ENCODE data around the gene EVL. TPM values are rescaled to one million over a fixed set of nuclear protein-coding genes. Genes with fewer than 3 reads are reported as not detected.
"Not testable (repeated sequence)": the region's sequence is repeated elsewhere in the genome, so short reads cannot be mapped to it uniquely, and the experiment has no call there.

EVL gene
- total and polyA plus RNA-seq, 2 donors from 2014 or later, result 54.8 to 84.1 TPM

DNA sequence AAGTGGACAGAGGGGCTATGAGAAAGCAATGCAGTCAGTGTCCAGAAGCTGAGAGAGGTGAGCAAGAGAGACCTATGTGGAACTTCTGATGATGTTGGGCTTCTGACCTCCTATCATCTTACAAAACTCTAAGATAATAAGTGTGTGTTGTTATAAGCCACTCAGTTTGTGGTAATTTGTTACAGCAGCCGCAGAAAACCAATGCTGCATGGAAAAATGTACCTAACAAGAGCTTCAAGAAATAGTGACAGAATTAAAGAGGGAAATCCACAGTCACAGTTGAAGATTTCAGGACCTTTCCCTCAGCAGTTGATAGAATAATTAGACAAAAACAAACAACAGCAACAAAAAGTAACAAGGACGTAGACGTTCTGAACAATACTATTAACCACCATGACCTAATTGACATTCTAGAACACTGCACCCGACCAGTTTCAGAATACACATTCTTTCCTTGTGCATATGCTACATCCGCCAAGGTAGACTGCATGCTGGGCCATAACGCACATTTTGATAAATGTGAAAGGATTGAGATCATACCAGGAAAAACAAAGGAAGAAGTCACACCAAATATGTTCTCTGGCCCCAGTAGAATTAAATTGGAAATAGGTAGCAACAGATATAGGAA is 1.8 kb upstream of the EVL start:
- TF ChIP-seq, protein P1, sequence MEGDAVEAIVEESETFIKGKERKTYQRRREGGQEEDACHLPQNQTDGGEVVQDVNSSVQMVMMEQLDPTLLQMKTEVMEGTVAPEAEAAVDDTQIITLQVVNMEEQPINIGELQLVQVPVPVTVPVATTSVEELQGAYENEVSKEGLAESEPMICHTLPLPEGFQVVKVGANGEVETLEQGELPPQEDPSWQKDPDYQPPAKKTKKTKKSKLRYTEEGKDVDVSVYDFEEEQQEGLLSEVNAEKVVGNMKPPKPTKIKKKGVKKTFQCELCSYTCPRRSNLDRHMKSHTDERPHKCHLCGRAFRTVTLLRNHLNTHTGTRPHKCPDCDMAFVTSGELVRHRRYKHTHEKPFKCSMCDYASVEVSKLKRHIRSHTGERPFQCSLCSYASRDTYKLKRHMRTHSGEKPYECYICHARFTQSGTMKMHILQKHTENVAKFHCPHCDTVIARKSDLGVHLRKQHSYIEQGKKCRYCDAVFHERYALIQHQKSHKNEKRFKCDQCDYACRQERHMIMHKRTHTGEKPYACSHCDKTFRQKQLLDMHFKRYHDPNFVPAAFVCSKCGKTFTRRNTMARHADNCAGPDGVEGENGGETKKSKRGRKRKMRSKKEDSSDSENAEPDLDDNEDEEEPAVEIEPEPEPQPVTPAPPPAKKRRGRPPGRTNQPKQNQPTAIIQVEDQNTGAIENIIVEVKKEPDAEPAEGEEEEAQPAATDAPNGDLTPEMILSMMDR (IDR thresholded peaks at IDR 0.05; ENCODE audit: borderline replicate concordance, extremely low read depth, insufficient read depth), result no peak
- peaks cover 0 to 4% (median 0%) of the 10 kb centered on the region in 3 donors for H3K4me1 ChIP-seq (ENCODE audit: control insufficient read depth in 2 of 3, insufficient read depth in 2 of 3, low read depth in 1 of 3, low read length in 3 of 3)

DNA sequence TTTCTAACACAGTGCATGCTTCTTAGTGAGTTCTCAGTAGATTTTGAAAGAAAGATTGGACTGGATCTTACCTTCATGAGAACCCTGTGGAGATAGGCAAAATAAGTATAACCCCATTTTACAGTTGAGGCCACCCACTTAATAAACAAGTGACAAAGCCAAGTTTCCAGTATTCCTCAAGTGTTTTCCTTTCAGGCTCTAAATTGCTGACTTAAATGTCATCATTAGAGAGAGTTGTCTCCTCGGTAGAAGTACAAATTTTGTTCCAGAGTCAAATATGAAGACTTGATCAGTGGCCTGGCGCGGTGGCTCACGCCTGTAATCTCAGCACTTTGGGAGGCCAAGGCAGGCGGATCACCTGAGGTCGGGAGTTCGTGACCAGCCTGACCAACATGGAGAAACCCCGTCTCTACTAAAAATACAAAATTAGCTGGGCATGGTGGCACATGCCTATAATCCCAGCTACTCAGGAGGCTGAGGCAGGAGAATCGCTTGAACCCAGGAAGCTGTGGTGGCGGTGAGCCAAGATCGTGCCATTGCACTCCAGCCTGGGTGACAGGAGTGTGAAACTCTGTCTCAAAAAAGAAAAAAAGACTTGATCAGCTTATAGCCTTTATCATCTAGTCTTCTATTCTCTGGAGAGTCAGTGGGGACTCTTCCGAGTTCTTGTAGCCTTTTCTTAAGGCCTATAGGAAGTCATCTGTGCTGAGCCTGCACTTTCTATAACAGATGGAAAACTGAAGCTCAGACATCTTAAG is 708 bp upstream of the EVL start:
- intact Hi-C loops (cut with DNase I); H3K4me3 ChIP-seq (ENCODE audit: low read length in 3 of 3); H3K27me3 ChIP-seq (ENCODE audit: control insufficient read depth, insufficient read depth, low read length); H3K36me3 ChIP-seq (ENCODE audit: control insufficient read depth in 2 of 3, insufficient read depth in 3 of 3, low read length in 3 of 3); H3K27ac ChIP-seq (ENCODE audit: low read depth in 2 of 2, low read length in 2 of 2); H3K9me3 ChIP-seq (ENCODE audit: control insufficient read depth in 2 of 3, insufficient read depth in 1 of 3, low read length in 3 of 3); H3K4me1 ChIP-seq (ENCODE audit: control insufficient read depth in 2 of 3, insufficient read depth in 2 of 3, low read depth in 1 of 3, low read length in 3 of 3); DNase-seq; FAIRE-seq; H3K9ac ChIP-seq (ENCODE audit: low read length in 3 of 3): not testable (repeated sequence)

More for the DNA sequence above, 1.8 kb upstream of the EVL start:
- Histone ChIP-seq H3K4me3 (ENCODE audit: low read length in 3 of 3) (no peak overlapping the region), H3K9me3 (ENCODE audit: control insufficient read depth in 2 of 3, insufficient read depth in 1 of 3, low read length in 3 of 3) (no peaks in the 10 kb centered on the region), H3K36me3 (ENCODE audit: control insufficient read depth in 2 of 3, insufficient read depth in 3 of 3, low read length in 3 of 3) (no peaks in the 10 kb centered on the region), H3K27ac (ENCODE audit: low read depth in 2 of 2, low read length in 2 of 2) (no peak overlapping the region), H3K27me3 (ENCODE audit: control insufficient read depth, insufficient read depth, low read length) (no peaks in the 10 kb centered on the region), H3K9ac (ENCODE audit: low read length in 3 of 3) (no peak overlapping the region)
- no peak for DNase-seq
- FAIRE-seq, result no peak
- intact Hi-C loops (cut with DNase I), result no loop called here

GRCh38 chr14:100065942-100066574 is 836 bp downstream of the EVL start:
- peaks cover 0 to 4% (median 0%) of the 10 kb centered on the region in 3 donors for H3K4me1 ChIP-seq (ENCODE audit: control insufficient read depth in 2 of 3, insufficient read depth in 2 of 3, low read depth in 1 of 3, low read length in 3 of 3)
- intact Hi-C loops (cut with DNase I), result no loop called here
- FAIRE-seq (no peak), DNase-seq (peak in 1 of 5 donors; percentile 39)
- H3K4me3 ChIP-seq (ENCODE audit: low read length in 3 of 3), result no peak overlapping the region
- no peaks in the 10 kb centered on the region for H3K27me3 ChIP-seq (ENCODE audit: control insufficient read depth, insufficient read depth, low read length)
- TF ChIP-seq, protein P1 (IDR thresholded peaks at IDR 0.05; ENCODE audit: borderline replicate concordance, extremely low read depth, insufficient read depth), result no peak
- no peak overlapping the region for H3K9ac ChIP-seq (ENCODE audit: low read length in 3 of 3)
- H3K27ac ChIP-seq (ENCODE audit: low read depth in 2 of 2, low read length in 2 of 2), result no peak overlapping the region
- no peaks in the 10 kb centered on the region for H3K36me3 ChIP-seq (ENCODE audit: control insufficient read depth in 2 of 3, insufficient read depth in 3 of 3, low read length in 3 of 3)
- H3K9me3 ChIP-seq (ENCODE audit: control insufficient read depth in 2 of 3, insufficient read depth in 1 of 3, low read length in 3 of 3), result no peaks in the 10 kb centered on the region

DNA sequence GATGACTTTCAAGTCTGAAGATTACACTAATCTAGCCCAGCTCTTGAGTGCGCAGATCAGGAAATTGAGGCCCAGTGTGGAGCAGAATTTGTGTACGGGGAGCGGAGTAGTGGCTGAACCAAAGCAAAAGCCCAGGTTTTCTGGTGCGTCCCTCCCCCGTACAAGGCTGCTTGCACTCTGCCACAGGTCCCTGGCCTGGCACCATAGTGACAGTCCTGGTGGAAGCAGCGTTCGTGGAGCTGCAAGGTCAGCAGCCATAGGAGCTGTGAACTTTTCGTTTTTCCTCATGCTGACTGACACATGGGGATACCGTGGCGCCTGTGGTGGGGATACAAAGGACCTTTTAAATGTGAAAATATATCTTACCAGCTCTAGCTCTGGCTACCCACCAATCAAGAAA is 1.7 kb downstream of the EVL start:
- Histone ChIP-seq H3K4me1 (ENCODE audit: control insufficient read depth in 2 of 3, insufficient read depth in 2 of 3, low read depth in 1 of 3, low read length in 3 of 3) (peaks cover 0 to 4% (median 0%) of the 10 kb centered on the region in 3 donors), H3K9me3 (ENCODE audit: control insufficient read depth in 2 of 3, insufficient read depth in 1 of 3, low read length in 3 of 3) (no peaks in the 10 kb centered on the region), H3K4me3 (ENCODE audit: low read length in 3 of 3) (no peak overlapping the region), H3K27ac (ENCODE audit: low read depth in 2 of 2, low read length in 2 of 2) (no peak overlapping the region), H3K36me3 (ENCODE audit: control insufficient read depth in 2 of 3, insufficient read depth in 3 of 3, low read length in 3 of 3) (no peaks in the 10 kb centered on the region), H3K9ac (ENCODE audit: low read length in 3 of 3) (no peak overlapping the region), H3K27me3 (ENCODE audit: control insufficient read depth, insufficient read depth, low read length) (no peaks in the 10 kb centered on the region)
- intact Hi-C loops (cut with DNase I), result no loop called here
- no peak for DNase-seq
- FAIRE-seq, result no peak
- TF ChIP-seq, protein P1 (IDR thresholded peaks at IDR 0.05; ENCODE audit: borderline replicate concordance, extremely low read depth, insufficient read depth), result no peak
